Stimulated activated CD8-positive, alpha-beta memory T cell treated with anti-CD3 and anti-CD28 coated beads, Interleukin-2, amount 100 ng/mL, for 1 hour (primary cell): ENCODE measurements around the gene CCDC136.

ENCODE experiments used
- DNase-seq, 2 donors: peaks; one replicate each; pipeline ENCODE4 v3.0.0-alpha.2; 2020; ENCODE audit warnings: low read depth in 2 of 2

CCDC136 gene

GRCh38 chr7:128844777-128845311, 53.1 kb downstream of the CCDC136 start:
- no peak for DNase-seq

DNA sequence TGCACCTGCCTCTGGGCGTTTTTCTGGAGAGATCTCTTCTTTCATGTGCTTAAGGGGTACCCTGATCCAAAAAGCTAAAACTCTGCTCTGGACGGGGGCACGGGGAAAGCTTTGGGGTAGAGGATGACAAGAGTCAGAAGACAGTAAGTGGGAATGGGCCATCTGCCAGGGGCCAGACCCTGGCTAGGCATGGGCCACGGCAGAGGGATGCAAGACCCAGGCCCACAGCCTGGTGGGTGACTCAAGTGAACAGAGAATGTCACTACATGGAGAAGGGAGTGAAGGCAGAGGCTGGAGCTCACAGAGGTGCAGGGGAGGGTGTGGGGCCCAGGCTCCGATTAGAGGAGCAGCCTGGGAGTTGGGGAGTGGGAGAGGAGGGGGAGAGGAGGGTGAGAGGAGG, 53.7 kb downstream of the CCDC136 start:
- DNase-seq: no peak

DNA sequence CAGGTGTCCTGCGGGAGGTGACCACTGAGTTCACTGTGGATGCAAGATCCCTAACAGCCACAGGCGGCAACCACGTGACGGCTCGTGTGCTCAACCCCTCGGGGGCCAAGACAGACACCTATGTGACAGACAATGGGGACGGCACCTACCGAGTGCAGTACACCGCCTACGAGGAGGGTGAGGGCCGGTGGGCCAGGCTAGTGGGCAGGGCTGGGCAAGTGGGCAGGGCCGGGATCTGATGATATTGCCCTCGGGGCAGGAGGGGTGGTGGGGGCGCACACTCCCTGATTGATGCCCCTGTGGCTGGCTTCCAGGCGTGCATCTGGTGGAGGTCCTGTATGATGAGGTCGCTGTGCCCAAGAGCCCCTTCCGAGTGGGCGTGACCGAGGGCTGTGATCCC, 54.2 kb downstream of the CCDC136 start:
- no peak for DNase-seq

GRCh38 chr7:128846781-128847444, 55.1 kb downstream of the CCDC136 start:
- no peak for DNase-seq

- no peak for DNase-seq
Measured at GRCh38 chr7:128847721-128848211, 56.0 kb downstream of the CCDC136 start.

DNA sequence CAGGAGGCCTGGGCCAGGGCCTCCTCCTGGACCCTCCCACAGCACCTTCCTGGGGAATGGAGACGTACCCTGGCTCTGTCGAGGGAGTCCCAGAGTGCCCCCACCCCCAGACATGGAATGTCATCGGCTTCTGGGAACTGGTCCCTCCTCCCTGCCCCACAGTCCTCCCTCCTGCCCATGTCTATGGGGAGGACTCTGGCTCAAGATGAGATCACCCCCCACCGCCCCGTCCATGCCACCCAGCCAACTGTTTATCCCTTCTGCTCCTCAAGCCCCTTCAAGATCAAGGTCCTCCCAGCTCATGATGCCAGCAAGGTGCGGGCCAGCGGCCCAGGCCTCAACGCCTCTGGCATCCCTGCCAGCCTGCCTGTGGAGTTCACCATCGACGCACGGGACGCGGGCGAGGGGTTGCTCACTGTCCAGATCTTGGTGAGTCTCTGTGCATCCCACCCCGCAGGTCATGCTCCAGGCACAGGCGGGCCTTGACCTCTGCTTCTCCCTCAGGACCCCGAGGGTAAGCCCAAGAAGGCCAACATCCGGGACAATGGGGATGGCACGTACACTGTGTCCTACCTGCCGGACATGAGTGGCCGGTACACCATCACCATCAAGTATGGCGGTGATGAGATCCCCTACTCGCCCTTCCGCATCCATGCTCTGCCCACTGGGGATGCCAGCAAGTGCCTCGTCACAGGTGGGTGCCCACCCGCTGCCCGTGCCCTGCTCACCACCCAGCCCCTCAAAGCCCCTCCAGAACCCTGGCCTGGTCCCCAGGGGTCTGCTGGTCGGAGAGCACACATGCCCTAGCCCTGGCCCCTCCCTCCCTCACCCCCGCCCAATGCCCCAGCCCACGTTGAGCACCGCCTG, 56.8 kb downstream of the CCDC136 start:
- no peak for DNase-seq

GRCh38 chr7:128849156-128849515, 57.4 kb downstream of the CCDC136 start:
- DNase-seq: no peak

DNA sequence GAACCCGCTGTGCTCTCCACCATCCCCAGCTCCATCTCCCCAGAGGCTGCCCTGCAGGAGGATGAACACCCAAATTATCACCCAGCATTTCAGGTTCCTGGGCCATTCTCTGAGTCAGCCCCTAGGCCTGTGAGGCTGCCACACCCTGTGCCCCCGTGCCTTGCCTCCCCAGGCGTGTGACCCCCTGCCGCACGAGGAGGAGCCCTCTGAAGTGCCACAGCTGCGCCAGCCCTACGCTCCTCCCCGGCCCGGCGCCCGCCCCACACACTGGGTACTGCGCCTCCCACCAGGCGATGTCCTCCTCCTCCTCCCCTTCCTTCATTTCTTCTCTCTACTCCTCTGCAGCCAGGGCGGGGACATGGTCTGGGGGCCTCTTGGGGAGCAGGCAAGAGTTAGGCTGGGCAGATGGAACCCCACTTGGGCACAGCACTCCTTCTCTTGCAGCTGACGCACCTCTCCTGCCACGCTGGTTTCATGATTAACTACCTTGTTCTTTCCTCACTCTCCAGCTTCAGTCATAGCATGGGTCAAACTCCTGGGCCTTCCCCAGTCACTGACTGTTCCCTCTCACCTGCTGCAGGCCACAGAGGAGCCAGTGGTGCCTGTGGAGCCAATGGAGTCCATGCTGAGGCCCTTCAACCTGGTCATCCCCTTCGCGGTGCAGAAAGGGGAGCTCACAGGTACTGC, 58.2 kb downstream of the CCDC136 start:
- no peak for DNase-seq

DNA sequence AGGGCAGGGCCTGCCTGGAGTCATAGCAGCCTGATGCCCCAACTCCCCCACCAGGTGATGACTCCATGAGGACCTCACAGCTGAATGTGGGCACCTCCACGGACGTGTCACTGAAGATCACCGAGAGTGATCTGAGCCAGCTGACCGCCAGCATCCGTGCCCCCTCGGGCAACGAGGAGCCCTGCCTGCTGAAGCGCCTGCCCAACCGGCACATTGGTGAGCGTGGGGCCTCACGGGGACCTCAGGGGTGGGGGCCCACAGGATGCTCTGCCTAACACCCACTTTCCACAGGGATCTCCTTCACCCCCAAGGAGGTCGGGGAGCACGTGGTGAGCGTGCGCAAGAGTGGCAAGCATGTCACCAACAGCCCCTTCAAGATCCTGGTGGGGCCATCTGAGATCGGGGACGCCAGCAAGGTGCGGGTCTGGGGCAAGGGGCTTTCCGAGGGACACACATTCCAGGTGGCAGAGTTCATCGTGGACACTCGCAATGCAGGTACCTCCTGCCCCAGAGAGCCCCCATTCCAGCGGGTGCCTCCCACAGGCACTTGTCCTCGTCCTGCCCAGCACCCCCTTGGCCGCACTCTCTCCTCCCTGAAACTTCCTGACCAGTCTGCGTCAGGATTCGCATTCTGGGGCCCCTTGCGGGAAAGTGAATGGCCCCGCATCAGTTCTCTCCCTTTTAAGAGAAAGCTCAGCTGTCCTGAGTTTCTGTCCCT, 60.9 kb downstream of the CCDC136 start:
- DNase-seq: no peak

DNA sequence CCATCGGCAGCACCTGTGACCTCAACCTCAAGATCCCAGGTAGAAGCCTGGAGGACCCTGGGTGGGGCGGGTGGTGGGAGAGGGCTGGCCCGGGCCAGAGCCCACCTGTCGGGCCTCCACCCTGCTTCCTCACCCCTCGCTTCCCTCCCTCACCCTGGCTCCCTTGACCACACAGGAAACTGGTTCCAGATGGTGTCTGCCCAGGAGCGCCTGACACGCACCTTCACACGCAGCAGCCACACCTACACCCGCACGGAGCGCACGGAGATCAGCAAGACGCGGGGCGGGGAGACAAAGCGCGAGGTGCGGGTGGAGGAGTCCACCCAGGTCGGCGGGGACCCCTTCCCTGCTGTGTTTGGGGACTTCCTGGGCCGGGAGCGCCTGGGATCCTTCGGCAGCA, 62.0 kb downstream of the CCDC136 start:
- DNase-seq: no peak

- DNase-seq: no peak
Measured at GRCh38 chr7:128854396-128854795, 62.6 kb downstream of the CCDC136 start.

DNA sequence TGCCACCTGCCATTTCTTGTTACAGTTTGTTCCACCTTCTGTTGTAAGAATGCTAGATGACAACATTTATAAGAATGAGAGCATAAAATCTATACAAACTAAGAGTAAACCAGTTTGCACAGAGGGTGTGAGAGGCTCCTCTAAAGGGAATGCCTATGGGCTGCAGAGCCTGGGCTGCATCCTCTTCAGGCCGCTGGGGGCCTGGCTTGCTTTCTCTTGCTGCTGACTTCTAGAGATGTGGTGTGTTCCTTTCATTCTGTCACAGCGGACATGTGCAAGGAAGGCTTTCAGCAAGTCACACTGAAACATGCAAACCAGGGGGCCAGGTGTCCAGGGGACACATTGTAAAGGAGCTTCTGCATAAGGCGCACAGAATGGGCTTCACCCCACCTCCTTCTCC, 63.8 kb downstream of the CCDC136 start:
- no peak for DNase-seq

DNA sequence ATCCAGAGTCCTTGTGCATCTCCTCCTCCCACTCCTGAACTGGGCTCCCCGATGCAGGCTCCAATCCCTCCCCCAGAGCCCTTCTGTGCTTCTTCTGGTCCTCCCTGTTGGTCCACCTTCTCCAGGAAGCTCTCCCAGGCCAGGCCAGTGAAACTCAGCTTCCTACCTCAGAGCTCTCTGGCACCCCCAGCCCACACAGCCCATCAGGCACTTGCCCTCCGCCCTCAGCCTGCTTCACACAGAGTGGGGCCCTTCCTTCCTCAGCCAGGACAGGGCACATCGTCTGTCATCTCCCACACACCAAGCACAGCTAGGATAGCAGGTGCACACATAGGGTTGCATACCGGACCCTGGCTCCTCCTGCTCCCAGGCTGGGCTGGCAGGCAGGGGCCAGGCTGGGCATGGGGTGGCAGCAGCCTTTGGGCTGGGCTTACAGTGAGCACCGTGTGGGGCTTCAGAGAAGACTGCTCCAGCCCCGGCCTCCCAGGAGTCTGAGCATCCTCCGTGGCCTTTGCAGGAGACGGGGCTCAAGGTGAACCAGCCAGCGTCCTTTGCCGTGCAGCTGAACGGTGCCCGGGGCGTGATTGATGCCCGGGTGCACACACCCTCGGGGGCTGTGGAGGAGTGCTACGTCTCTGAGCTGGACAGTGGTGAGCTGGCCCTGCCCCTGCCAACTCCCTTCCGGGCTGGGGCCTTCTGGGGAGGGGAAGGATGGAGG, 64.4 kb downstream of the CCDC136 start:
- no peak for DNase-seq

DNA sequence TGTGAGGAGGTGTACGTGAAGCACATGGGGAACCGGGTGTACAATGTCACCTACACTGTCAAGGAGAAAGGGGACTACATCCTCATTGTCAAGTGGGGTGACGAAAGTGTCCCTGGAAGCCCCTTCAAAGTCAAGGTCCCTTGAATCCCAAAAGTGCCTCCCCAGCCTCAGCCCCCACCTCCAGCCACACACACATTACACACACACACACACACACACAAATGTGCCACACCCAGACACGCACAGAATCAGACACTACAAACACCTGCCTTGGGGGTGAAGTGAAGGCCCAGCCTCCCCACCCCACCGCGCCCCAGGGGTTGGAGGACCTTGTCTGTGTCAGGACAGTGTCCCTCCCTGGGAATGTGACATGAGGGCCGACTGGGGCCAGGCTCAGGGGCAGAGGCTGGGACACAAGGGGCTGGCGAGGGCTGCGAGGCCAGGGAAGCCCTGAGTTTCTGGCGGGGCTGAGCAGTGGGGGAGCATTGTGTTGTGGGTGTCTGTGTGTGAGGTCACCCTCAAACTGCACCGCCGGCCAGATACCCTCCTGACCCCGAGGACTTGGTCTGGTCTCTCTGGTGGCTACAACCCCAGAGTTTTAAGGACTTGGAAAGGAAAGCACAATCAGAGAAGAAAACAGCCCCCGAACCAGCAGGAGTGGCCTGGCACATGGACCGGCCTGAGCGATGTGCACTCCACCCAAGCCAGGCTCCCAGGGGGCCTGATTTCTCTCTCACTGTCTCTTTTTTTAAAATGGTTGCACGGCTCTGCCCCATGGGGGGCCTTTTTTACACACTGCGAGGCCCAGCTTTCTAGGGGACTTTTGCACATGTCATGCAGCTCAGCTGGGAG, 66.8 kb downstream of the CCDC136 start:
- no peak for DNase-seq

DNA sequence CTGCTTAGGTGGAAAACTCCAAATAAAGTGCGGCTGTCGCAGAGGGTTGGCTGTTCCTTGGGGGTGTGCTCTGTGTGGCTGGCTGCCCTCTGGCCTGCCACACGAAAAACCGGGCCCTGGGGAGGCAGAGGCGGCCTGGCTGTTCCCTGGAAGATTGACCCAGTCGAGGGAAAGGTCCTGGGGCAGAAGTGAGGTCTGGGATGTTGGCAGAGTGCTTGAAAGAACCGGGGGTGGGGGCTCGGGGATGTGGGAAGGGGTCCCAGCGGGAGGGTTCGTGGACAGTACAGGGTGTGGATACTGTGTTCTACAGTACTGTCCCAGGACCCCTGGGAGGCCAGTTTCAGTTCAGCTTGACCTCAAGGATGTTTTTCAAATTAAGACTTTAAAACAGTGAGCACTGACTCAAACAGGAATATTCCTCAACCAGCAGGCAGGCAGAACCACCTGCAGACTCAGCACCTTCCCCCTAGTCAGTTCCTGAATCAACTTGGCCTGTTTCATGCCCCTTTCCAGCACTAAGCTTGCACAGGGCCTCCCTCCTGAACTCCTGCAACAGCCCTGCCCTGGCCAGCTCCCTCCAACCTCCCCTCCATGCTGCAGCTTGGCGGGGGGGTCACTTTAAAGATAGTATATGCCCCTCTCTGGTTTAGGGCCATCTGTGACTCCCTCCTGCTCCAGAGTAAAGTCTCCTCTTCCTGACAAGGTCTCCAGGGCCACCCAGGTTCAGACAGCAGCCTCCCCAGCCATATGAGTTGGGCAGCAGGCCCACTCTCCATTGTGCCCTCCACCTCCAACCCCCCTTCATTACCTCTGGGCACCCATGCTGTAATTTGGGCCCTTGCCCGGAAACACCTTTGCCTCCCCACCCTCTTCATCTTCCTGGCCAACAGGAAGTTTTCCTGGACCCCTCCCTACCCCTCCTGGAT, 67.7 kb downstream of the CCDC136 start:
- no peak for DNase-seq

DNA sequence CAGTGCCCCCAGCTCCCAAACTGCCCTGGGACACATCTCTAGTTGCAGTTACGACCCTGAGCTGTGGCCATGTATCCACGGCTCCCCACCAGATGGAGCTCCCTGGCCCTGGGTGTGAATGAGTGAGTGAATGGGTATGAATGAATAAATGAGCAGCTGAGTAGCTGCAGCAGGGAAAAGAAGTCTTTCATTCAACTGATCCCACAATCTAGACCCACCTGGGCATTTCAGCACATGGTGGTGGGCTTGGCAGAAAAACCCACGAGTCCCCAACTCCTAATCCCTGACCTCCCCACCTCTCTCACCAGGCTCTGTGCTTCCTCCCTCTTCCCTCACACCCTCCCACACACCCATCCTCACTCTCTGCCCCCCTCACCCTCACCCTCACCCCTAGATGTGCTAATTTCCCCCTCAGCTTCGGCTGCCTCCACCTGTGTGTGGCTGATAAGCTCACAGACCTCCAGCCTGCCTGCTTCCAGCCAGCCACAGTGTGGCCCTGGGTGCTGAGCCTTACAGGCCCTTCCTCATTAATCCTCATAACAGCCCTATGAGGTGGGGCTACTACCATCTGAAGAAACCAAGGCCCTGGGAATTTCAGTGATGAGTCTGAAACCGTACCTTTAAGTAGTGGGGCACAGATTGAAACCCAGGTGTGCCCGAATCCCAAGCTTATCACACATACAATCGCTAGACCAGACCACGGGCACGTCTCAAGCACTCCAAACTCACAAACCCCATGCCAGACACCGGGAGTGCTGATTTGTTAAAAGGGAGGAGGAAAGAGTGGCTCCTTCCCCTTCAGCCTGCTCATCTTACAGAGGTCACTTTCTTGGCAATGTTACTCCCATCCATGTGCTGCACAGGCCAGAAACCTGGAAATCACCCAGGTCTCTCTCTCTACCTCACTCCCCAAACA, 68.6 kb downstream of the CCDC136 start:
- no peak for DNase-seq

DNA sequence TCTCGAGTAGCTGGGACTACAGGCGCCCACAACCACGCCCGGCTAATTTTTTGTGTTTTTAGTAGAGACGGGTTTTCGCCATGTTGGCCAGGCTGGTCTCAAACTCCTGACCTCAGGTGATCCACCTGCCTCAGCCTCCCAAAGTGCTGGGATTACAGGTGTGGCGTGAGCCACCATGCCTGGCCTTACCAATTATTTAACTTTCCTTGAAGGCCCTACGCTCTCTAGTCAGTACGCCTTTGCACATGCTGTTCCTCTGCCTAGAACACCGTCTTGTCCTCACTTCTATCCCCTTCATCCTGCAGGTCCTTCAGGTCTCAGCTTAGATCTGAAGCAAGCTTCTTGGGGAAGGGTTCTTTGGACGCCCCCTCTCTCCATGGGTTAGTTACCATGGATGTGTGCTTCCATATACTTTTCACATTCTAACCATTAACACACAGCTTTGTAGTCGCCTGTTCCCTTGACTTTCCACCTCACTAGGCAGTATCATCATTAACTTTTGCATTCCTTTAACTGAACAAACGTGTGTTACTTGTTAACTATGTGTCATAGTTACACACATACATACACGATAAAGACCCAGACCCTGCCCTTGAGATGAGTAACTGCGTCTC, 70.3 kb downstream of the CCDC136 start:
- DNase-seq: no peak
